ENCODE measurements around the gene FMO5.
A peak's percentile ranks its signal among the peaks of the same experiment; 100 is the strongest.

Gene FMO5

DNA sequence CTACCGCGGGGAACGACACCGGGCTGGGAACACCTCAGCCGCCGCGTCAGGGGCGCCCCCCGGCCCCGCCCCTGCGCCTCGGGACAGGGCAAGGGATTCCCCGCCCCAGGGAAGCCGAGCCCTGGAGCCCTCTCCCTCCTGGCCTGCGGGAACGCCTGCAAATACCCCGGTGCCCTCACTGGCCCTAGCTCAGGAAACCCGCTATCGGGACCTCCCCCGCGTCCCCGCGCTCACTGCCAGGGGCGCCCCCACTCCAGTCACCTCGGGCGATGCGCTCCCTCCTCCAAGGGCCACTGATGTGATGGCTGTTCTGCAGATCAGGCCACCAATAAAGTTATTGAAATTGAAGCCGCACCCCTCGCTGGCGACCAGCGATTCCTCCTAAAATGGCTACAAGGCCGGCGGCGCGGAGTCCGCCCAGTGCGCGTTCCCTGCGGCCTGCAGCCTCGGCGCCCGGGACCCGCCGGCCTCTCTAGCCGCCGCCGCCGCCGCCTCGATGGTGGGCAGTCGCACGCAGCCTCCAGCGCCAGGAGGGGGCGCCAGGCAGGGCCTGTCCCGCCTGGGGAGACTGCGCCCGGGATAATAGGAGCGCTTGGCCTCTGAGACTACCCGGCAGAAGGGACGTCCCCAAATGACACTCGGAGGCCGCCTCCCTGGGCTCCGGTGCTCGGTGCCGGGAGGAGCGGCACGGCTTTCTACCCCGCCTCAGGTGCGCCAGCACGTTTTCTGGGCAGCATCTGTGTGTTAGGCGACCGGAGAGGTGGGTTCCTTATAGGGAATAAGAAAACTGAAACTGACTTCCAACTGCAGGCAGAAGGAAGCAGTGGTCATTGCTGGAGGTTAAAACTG lies 52.7 kb downstream of the FMO5 start, which contains the start of gene PRKAB2 (continued):
- TF ChIP-seq, protein P1, sequence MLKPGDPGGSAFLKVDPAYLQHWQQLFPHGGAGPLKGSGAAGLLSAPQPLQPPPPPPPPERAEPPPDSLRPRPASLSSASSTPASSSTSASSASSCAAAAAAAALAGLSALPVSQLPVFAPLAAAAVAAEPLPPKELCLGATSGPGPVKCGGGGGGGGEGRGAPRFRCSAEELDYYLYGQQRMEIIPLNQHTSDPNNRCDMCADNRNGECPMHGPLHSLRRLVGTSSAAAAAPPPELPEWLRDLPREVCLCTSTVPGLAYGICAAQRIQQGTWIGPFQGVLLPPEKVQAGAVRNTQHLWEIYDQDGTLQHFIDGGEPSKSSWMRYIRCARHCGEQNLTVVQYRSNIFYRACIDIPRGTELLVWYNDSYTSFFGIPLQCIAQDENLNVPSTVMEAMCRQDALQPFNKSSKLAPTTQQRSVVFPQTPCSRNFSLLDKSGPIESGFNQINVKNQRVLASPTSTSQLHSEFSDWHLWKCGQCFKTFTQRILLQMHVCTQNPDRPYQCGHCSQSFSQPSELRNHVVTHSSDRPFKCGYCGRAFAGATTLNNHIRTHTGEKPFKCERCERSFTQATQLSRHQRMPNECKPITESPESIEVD (tag by site-specific recombination; IDR thresholded peaks at IDR 0.05), result no peak
- TF ChIP-seq, protein P2, sequence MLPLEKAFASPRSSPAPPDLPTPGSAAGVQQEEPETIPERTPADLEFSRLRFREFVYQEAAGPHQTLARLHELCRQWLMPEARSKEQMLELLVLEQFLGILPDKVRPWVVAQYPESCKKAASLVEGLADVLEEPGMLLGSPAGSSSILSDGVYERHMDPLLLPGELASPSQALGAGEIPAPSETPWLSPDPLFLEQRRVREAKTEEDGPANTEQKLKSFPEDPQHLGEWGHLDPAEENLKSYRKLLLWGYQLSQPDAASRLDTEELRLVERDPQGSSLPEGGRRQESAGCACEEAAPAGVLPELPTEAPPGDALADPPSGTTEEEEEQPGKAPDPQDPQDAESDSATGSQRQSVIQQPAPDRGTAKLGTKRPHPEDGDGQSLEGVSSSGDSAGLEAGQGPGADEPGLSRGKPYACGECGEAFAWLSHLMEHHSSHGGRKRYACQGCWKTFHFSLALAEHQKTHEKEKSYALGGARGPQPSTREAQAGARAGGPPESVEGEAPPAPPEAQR (tag by site-specific recombination; IDR thresholded peaks at IDR 0.05), result peak; percentile 78; the same call in 1 of the 2 replicates
- TF ChIP-seq YY2 (tag by site-specific recombination; IDR thresholded peaks at IDR 0.05) (peak; percentile 66; the same call in 1 of the 2 replicates), KLF9 (tag by site-specific recombination; IDR thresholded peaks at IDR 0.05; ENCODE audit: low read depth) (peak; percentile 93), RBAK (tag by site-specific recombination; IDR thresholded peaks at IDR 0.05) (no peak), ZNF16 (tag by site-specific recombination; IDR thresholded peaks at IDR 0.05; ENCODE audit: low read depth) (no peak), GLIS1 (tag by site-specific recombination; IDR thresholded peaks at IDR 0.05) (peak; percentile 84), ZNF146 (tag by site-specific recombination; IDR thresholded peaks at IDR 0.05) (no peak), ZNF362 (tag by site-specific recombination; IDR thresholded peaks at IDR 0.05) (peak; percentile 26; the same call in 1 of the 2 replicates), ZNF549 (tag by site-specific recombination; IDR thresholded peaks at IDR 0.05) (peak; percentile 33; the same call in 1 of the 2 replicates), ZNF324 (tag by site-specific recombination; IDR thresholded peaks at IDR 0.05) (peak; percentile 93; the same call in 1 of the 2 replicates), ZBTB8A (tag by site-specific recombination; IDR thresholded peaks at IDR 0.05) (peak; percentile 92), ZSCAN5A (tag by site-specific recombination; IDR thresholded peaks at IDR 0.05) (peak; percentile 36; the same call in 1 of the 2 replicates), HOXC10 (CRISPR knock-in tag; IDR thresholded peaks at IDR 0.05) (no peak), ZNF2 (tag by site-specific recombination; IDR thresholded peaks at IDR 0.05) (peak; percentile 48), ZNF558 (tag by site-specific recombination; IDR thresholded peaks at IDR 0.05) (peak; percentile 47; the same call in 1 of the 2 replicates), ZNF610 (tag by site-specific recombination; IDR thresholded peaks at IDR 0.05; ENCODE audit: borderline replicate concordance) (peak; percentile 31; the same call in 1 of the 2 replicates), KLF17 (tag by site-specific recombination; IDR thresholded peaks at IDR 0.05) (peak; percentile 81; the same call in 1 of the 2 replicates), ZNF768 (tag by site-specific recombination; IDR thresholded peaks at IDR 0.05) (no peak), ZNF391 (tag by site-specific recombination; IDR thresholded peaks at IDR 0.05; ENCODE audit: borderline replicate concordance, low read depth) (no peak), ZNF707 (tag by site-specific recombination; IDR thresholded peaks at IDR 0.05) (no peak), ZNF843 (tag by site-specific recombination; IDR thresholded peaks at IDR 0.05) (peak; percentile 70), ZNF157 (tag by site-specific recombination; IDR thresholded peaks at IDR 0.05) (no peak), ZNF366 (tag by site-specific recombination; conservative IDR thresholded peaks at IDR 0.05) (peak; percentile 55)
- TF ChIP-seq, protein P3, sequence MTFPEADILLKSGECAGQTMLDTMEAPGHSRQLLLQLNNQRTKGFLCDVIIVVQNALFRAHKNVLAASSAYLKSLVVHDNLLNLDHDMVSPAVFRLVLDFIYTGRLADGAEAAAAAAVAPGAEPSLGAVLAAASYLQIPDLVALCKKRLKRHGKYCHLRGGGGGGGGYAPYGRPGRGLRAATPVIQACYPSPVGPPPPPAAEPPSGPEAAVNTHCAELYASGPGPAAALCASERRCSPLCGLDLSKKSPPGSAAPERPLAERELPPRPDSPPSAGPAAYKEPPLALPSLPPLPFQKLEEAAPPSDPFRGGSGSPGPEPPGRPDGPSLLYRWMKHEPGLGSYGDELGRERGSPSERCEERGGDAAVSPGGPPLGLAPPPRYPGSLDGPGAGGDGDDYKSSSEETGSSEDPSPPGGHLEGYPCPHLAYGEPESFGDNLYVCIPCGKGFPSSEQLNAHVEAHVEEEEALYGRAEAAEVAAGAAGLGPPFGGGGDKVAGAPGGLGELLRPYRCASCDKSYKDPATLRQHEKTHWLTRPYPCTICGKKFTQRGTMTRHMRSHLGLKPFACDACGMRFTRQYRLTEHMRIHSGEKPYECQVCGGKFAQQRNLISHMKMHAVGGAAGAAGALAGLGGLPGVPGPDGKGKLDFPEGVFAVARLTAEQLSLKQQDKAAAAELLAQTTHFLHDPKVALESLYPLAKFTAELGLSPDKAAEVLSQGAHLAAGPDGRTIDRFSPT (tag by site-specific recombination; IDR thresholded peaks at IDR 0.05), result peak; percentile 77
- TF ChIP-seq, protein P4, sequence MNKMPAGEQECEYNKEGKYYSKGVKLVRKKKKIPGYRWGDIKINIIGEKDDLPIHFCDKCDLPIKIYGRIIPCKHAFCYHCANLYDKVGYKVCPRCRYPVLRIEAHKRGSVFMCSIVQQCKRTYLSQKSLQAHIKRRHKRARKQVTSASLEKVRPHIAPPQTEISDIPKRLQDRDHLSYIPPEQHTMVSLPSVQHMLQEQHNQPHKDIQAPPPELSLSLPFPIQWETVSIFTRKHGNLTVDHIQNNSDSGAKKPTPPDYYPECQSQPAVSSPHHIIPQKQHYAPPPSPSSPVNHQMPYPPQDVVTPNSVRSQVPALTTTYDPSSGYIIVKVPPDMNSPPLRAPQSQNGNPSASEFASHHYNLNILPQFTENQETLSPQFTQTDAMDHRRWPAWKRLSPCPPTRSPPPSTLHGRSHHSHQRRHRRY (tag by site-specific recombination; IDR thresholded peaks at IDR 0.05), result no peak
- TF ChIP-seq, protein P5, sequence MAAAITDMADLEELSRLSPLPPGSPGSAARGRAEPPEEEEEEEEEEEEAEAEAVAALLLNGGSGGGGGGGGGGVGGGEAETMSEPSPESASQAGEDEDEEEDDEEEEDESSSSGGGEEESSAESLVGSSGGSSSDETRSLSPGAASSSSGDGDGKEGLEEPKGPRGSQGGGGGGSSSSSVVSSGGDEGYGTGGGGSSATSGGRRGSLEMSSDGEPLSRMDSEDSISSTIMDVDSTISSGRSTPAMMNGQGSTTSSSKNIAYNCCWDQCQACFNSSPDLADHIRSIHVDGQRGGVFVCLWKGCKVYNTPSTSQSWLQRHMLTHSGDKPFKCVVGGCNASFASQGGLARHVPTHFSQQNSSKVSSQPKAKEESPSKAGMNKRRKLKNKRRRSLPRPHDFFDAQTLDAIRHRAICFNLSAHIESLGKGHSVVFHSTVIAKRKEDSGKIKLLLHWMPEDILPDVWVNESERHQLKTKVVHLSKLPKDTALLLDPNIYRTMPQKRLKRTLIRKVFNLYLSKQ (tag by site-specific recombination; IDR thresholded peaks at IDR 0.05; ENCODE audit: borderline replicate concordance), result no peak
